Ramos (cell line): Measurements from ENCODE around the gene LY6G6C.

Experiments
- in situ Hi-C: fragments of 300-500 bp; cut with MboI; formaldehyde crosslinking; loops from one replicate; pipeline ENCODE4 v1.14.3; 2022; ENCODE audit warnings: low sequenced_read_pairs; ENCODE audit not compliant: unreplicated experiment

Gene LY6G6C

DNA sequence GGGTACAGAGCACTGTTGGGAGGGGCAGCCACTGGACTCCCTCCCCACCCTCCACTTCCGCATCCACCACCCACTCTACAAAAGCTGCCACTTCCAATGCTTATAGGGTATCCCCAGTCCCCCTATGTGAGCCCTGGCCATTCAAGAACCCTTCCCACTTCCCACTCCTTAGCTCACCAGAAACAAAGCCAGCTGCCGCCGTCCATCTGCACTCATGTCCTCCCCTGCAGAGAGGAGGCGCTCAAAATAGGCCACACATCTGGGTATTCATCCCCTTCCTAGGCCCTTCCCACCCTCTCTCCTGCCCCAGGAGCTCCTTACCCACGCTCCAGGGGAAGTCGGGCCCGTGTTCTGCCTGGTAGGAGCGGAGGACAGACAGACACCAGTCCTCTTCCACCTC is 34.2 kb downstream of the LY6G6C start:
- in situ Hi-C loops: no loop called here

DNA sequence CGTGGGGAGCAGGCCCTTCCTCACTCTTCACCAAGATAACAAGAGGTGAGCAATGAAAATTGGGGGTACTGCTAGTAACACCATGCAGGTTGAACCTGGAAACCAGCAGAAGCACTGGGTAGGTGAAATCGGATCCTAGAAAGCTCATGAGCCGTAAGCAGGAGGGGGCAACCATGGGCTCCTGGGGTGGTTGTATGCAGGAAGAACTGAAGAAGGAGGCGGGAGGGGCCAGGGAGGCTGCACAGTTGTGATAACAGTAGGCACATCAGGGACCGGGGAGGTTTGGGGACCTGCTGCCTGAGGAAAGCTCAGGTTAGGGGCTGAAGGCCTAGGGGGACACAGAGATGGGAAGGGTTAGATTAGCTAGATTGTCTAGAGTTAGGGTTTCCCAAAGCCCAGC is 35.1 kb downstream of the LY6G6C start:
- in situ Hi-C loops: no loop called here

DNA sequence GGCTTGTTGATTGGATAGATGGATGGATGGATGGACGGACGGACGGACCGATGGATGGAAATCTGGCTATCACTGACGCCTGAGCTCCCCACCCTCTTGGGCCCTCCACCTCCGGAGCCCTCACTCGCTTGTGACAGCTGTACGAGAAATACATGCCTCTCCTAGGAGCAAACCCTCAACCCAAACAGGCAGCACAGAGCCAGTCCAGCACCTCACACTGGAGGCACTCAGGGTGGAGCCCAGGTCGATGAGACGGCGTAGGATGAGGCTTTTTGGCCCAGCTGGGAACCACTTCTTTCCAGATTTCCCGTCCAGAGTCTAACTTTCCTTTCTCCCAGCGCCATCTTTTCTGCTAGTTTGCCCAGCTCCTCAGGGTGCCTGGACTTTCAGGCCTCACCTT is 38.0 kb downstream of the LY6G6C start:
- in situ Hi-C loops: no loop called here

DNA sequence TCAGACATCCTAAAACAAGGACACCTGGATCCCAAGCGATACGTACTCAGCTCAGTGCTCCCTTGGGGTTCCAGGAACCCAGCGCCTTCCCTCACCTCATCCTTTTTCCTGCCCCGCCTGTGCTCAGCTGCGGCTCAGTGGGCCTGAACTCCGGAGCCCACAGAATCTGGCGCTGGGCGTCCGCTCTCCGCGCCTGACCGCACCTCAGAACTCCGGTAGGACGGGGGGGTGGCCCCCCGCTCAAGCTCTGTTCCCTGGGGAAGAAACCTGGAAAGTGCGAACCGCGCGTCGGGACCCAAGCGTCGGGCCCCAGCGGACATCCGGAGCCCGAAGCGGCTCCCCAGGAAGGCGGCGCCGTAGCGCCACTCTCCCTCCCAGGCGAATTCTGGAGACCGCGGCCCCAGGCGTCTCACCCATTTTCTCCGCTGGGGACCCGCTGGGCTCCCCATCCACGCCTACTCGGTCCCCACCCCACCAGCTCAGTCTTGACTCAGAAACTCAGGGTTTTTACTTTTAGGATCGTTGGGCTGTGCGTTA is 40.3 kb downstream of the LY6G6C start:
- in situ Hi-C loops: no loop called here

DNA sequence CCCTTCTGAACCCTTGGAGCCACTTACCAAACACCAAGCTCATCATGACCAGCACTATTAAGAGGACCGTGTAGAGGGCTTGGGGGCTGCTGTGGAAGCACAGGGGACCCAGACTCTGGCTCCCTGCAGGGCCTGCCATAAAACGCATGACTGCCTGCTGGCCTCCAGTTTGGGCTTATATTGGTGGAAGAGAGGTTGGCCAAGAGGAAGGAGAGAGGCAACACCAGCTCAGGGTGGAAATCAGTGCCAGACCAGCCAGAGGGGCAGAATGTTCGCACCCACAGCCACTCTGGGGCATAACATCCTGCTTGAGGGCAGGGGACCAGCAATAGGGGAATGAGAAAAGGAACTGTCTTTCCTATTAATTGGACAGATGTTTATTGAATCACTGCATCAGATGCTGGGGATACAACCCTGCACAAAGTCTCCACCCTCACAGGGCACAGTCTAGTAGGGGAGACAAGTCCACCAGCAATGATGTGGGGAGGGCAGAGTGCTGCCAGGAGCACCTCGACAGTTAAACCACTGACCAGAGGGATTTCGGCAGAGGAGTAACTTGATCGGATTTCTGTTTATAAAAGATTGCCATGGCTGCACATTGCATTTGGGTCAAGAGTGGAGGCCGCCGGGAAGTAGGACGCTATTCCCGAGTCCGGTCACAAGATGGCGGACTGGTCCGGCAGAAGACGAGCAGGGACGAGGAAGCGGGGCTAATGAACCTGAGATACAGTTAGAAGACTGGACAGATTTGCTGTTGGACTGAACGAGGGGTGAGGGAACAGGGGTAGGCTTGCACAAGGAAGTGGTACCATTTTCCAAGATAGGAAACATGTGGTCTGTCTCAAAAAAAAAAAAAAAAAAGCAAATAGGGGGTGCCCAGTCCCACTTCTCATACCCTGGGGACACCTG is 41.1 kb downstream of the LY6G6C start, which contains the start of gene LY6G5C:
Gene LY6G5C, minus strand, starts transcription at position 842 of the 909 bp plus-strand sequence. Its CDS starts 694 bp downstream, at position 148.
- in situ Hi-C loops: no loop called here

DNA sequence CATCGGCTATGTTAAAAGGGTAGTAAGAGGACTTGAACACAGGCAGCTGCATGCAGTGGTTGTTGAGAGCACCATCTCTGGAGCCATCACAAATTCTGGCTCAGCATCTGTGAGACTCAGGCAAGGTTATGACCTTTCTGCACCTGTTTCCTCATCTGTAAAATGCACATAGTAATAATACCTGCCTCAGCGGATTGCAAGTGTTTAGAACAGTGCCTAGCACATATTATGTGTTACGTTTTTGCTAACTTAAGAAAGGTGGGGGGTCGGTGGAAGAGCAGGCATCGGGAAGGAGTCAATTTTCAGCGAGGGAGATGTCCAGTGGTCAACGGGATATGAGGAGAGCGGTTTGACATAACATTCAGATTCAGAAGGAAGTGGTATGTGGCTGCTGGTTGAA is 43.6 kb downstream of the LY6G6C start:
- in situ Hi-C loops: no loop called here

DNA sequence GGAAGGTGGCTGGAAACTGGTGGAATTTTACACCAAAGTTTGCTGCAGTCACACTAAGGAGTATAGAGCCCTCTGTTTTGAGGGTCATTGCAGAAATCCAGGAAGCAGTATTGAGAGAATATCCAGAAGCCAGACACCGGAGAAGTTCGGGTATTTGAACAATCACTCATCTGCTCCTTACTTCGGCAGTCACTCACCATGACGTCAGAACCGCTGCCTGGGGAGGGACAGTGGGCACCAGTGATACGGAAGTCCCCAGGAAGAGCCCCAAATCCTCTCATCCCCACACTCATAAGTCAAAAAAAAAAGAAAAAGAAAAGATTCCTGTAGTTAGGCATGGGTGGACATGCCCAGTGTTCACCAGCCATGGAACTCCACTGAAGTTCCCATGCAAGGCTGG is 44.6 kb downstream of the LY6G6C start:
- in situ Hi-C loops: no loop called here

DNA sequence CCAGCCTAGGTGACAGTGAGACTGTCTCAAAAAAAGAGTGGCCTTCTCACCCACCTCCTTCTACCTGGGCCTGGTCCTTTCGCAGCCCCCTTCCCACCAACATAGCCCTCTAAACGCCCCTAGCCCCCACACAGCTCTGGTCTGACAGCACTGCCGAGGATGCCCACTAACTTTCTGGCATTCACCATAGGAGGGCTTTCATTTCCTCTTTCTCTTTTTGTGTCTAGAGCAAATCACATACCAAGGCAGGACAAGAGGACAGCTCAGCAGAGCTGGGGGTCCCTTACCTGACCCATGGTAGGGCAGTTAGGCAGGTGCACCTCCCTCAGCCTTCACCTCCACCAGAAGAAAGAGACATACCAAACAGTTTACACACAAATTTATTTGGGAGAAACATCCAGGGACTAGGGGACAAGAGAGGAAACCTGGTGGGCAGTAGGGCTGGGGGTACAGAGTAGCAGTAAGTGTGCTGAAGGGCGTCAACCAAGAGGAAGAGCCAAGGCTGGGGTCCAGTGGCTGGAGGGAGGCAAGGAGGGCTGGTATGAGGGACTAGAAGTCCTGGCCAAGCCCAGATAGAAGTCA is 45.1 kb downstream of the LY6G6C start:
- in situ Hi-C loops: no loop called here

DNA sequence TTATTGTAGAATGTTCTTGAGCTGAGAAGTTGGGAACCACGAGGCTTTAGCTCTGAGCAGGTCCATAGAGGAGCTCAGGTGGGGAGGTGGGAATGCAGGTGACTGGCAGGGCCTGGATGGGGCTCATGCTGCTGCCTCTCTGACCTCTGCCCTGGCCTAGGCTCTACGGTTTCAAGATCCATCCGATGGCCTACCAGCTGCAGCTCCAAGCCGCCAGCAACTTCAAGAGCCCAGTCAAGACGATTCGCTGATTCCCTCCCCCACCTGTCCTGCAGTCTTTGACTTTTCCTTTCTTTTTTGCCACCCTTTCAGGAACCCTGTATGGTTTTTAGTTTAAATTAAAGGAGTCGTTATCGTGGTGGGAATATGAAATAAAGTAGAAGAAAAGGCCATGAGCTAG is 51.9 kb downstream of the LY6G6C start, which contains the start of gene LY6G5B:
Gene LY6G5B, plus strand, starts transcription at position 301 of the 400 bp plus-strand sequence. CDS start 975 bp downstream, outside the sequence.
- in situ Hi-C loops: no loop called here
